Esophagus squamous epithelium (tissue), 5 donors: Measurements from ENCODE around the gene CCSER1. TPM values are rescaled to one million over a fixed set of nuclear protein-coding genes. Genes with fewer than 3 reads are reported as not detected.

Source experiments
- DNase-seq: peaks from one replicate; lab custom pipeline; 2025; lab: John Stamatoyannopoulos, UW
- H3K27ac ChIP-seq, 4 donors: fragments of 200-600 bp; sonication (generic); one replicate each; pipeline ENCODE4 v1.5.1; 2016 to 2019; ENCODE audit warnings: mild to moderate bottlenecking in 1 of 4
- H3K27me3 ChIP-seq, 4 donors: fragments of 200-600 bp; sonication (generic); 1 replicate in 3 of 4; 2 replicates in 1 of 4; pipeline versions ENCODE4 v1.5.1 to v1.6.0; 2017 to 2021; ENCODE audit warnings: antibody characterized with exemption in 1 of 4
- H3K36me3 ChIP-seq, 3 donors: fragments of 200-600 bp; sonication (generic); one replicate each; pipeline ENCODE4 v1.5.1; 2016 to 2019
- H3K4me1 ChIP-seq, 3 donors: fragments of 200-600 bp; sonication (generic); one replicate each; pipeline ENCODE4 v1.5.1; 2017 to 2019
- H3K4me3 ChIP-seq, 4 donors: fragments of 200-600 bp; sonication (generic); 1 replicate in 3 of 4; 2 replicates in 1 of 4; pipeline ENCODE4 v1.5.1; 2016 to 2019; ENCODE audit warnings: mild to moderate bottlenecking in 2 of 4, moderate library complexity in 1 of 4
- H3K9me3 ChIP-seq, 3 donors: fragments of 200-600 bp; sonication (generic); one replicate each; pipeline ENCODE4 v1.5.1; 2016 to 2019
- CTCF ChIP-seq, 6 experiments: fragments of 450-650 bp in 4 of 6; fragments of 200-600 bp in 2 of 6; sonication (generic) in 2 of 6; IDR thresholded peaks; one replicate each; pipeline ENCODE4 v1.5.1; 2016 to 2019; ENCODE audit warnings: antibody characterized with exemption in 6 of 6, mild to moderate bottlenecking in 4 of 6, moderate library complexity in 4 of 6
- POLR2A ChIP-seq, 4 donors: fragments of 450-650 bp; IDR thresholded peaks; one replicate each; pipeline ENCODE4 v1.6.1; 2017; ENCODE audit warnings: antibody characterized with exemption in 4 of 4, mild to moderate bottlenecking in 4 of 4, moderate library complexity in 3 of 4
- WGBS, 2 donors: methylation state at CpG; one replicate each; pipeline ENCODE4 v1.1.5; 2018; 5-methylcytosine and 5-hydroxymethylcytosine counted together
- intact Hi-C: fragments of 100-400 bp; cut with DNase I; formaldehyde crosslinking; loops from one replicate; pipeline ENCODE4 v1.15.0; 2022
- total RNA-seq, 4 donors: library from RNA; depleted of rRNA; stranded (reverse); fragments of >200 nt; gene quantifications; one replicate each; pipeline ENCODE4 v1.1.0, GENCODE V29; 2016
- donor health status: DM: yes; HTN: yes; CAD: no.

CCSER1 gene
- total RNA-seq, 4 donors from 2014 or later, result 1.2 to 12.4 (median 2.2) TPM

- no peak for DNase-seq
- Histone ChIP-seq H3K9me3 (no peaks in the 10 kb centered on the region), H3K27ac (no peak overlapping the region), H3K36me3 (no peaks in the 10 kb centered on the region), H3K4me1 (peaks cover 0 to 13% (median 0%) of the 10 kb centered on the region in 3 donors), H3K27me3 (no peaks in the 10 kb centered on the region), H3K4me3 (no peak overlapping the region)
- 11% methylated on average over 1 of the region's 1 CpG for WGBS, 2 donors
- no peak for TF ChIP-seq CTCF (IDR thresholded peaks at IDR 0.05)
- TF ChIP-seq POLR2A (IDR thresholded peaks at IDR 0.05), result no peak
- intact Hi-C loops, result no loop called here
Measured at GRCh38 chr4:90215286-90215685, 88.1 kb downstream of the CCSER1 start.

GRCh38 chr4:90219822-90220221, 92.6 kb downstream of the CCSER1 start:
- intact Hi-C loops, result no loop called here
- Histone ChIP-seq H3K9me3 (no peaks in the 10 kb centered on the region), H3K4me3 (no peak overlapping the region), H3K4me1 (peaks cover 0 to 18% (median 0%) of the 10 kb centered on the region in 3 donors), H3K27ac (no peak overlapping the region), H3K36me3 (no peaks in the 10 kb centered on the region), H3K27me3 (no peaks in the 10 kb centered on the region)
- TF ChIP-seq POLR2A (IDR thresholded peaks at IDR 0.05) (no peak), CTCF (IDR thresholded peaks at IDR 0.05) (no peak)
- WGBS, 2 donors, result 72 to 80% methylated on average over 3 of the region's 3 CpGs
- no peak for DNase-seq

- DNase-seq, result no peak
- WGBS, 2 donors, result 35 to 55% methylated on average over 4 of the region's 4 CpGs
Measured at GRCh38 chr4:90220459-90220858, 93.3 kb downstream of the CCSER1 start.

GRCh38 chr4:90226734-90227133, 99.5 kb downstream of the CCSER1 start:
- no peak for DNase-seq
- no peaks in the 10 kb centered on the region for H3K36me3 ChIP-seq
- no peaks in the 10 kb centered on the region for H3K27me3 ChIP-seq
- no peaks in the 10 kb centered on the region for H3K9me3 ChIP-seq
- H3K4me1 ChIP-seq, result peaks cover 0 to 4% (median 0%) of the 10 kb centered on the region in 3 donors
- intact Hi-C loops, result no loop called here
- H3K27ac ChIP-seq, result no peak overlapping the region
- no peak for TF ChIP-seq POLR2A (IDR thresholded peaks at IDR 0.05)
- no peak for TF ChIP-seq CTCF (IDR thresholded peaks at IDR 0.05)
- no peak overlapping the region for H3K4me3 ChIP-seq

More at GRCh38 chr4:90220459-90220858, 93.3 kb downstream of the CCSER1 start:
- intact Hi-C loops, result no loop called here
- no peak overlapping the region for H3K27ac ChIP-seq
- H3K9me3 ChIP-seq, result no peaks in the 10 kb centered on the region
- H3K27me3 ChIP-seq, result no peaks in the 10 kb centered on the region
- H3K36me3 ChIP-seq, result no peaks in the 10 kb centered on the region
- peaks cover 0 to 12% (median 0%) of the 10 kb centered on the region in 3 donors for H3K4me1 ChIP-seq
- H3K4me3 ChIP-seq, result no peak overlapping the region
- TF ChIP-seq CTCF (IDR thresholded peaks at IDR 0.05) (no peak), POLR2A (IDR thresholded peaks at IDR 0.05) (no peak)

- H3K27ac ChIP-seq, result no peak overlapping the region
- H3K4me3 ChIP-seq, result no peak overlapping the region
- 86 to 90% methylated on average over 3 of the region's 3 CpGs for WGBS, 2 donors
- H3K36me3 ChIP-seq, result no peaks in the 10 kb centered on the region
- no peak for TF ChIP-seq CTCF (IDR thresholded peaks at IDR 0.05)
- TF ChIP-seq POLR2A (IDR thresholded peaks at IDR 0.05), result no peak
- no peak for DNase-seq
- H3K4me1 ChIP-seq, result peaks cover 0 to under 1% (median 0%) of the 10 kb centered on the region in 3 donors
- intact Hi-C loops, result no loop called here
- H3K9me3 ChIP-seq, result no peaks in the 10 kb centered on the region
- H3K27me3 ChIP-seq, result no peaks in the 10 kb centered on the region
Measured at GRCh38 chr4:90227177-90227576, 100.0 kb downstream of the CCSER1 start.
